Loucy (cell line): ENCODE data around the gene LRSAM1.
"Not testable (repeated sequence)": the region's sequence is repeated elsewhere in the genome, so short reads cannot be mapped to it uniquely, and the experiment has no call there.

Experiments used
- H2AFZ ChIP-seq: fragments of 200-600 bp; sonication (generic); 2 replicates; pipeline ENCODE4 v1.6.0; 2016; ENCODE audit warnings: antibody characterized with exemption, mild to moderate bottlenecking, low read length, moderate library complexity
- H3F3A ChIP-seq: fragments of 200-600 bp; 2 replicates; pipeline ENCODE4 v1.6.0; 2016; ENCODE audit warnings: antibody characterized with exemption, low read depth, mild to moderate bottlenecking
- H3K27me3 ChIP-seq: fragments of 200-600 bp; sonication (generic); 2 replicates; pipeline ENCODE4 v1.6.1; 2014; ENCODE audit warnings: low read length, mild to moderate bottlenecking; ENCODE audit not compliant: insufficient read depth, poor library complexity, severe bottlenecking
- H3K36me3 ChIP-seq: fragments of 200-600 bp; sonication (generic); 2 replicates; pipeline ENCODE4 v1.6.1; 2016; ENCODE audit warnings: low read length; ENCODE audit not compliant: insufficient read depth
- H3K4me1 ChIP-seq: fragments of 200-600 bp; sonication (generic); 2 replicates; pipeline ENCODE4 v1.5.1; 2014; ENCODE audit warnings: low read length, mild to moderate bottlenecking; ENCODE audit not compliant: insufficient read depth, poor library complexity, severe bottlenecking
- H3K4me2 ChIP-seq: fragments of 200-600 bp; sonication (generic); 2 replicates; pipeline ENCODE4 v1.6.0; 2014; ENCODE audit warnings: antibody characterized with exemption, low read length, low read depth, mild to moderate bottlenecking; ENCODE audit not compliant: poor library complexity, severe bottlenecking
- H3K4me3 ChIP-seq: fragments of 200-600 bp; sonication (generic); 2 replicates; pipeline ENCODE4 v1.5.1; 2014; ENCODE audit warnings: low read length, mild to moderate bottlenecking, mixed read lengths; ENCODE audit not compliant: poor library complexity, severe bottlenecking
- H3K79me2 ChIP-seq: fragments of 200-600 bp; sonication (generic); 2 replicates; pipeline ENCODE4 v1.6.1; 2014; ENCODE audit warnings: low read length; ENCODE audit not compliant: insufficient read depth
- H3K9ac ChIP-seq: fragments of 200-600 bp; sonication (generic); 2 replicates; pipeline ENCODE4 v1.6.0; 2014; ENCODE audit warnings: mild to moderate bottlenecking, low read depth, low read length, moderate library complexity; ENCODE audit not compliant: poor library complexity, severe bottlenecking
- H3K9me2 ChIP-seq: fragments of 200-600 bp; sonication (generic); replicated peaks from 2 replicates; pipeline ENCODE4 v1.6.1; 2016; ENCODE audit warnings: low read depth, low read length, mixed read lengths
- H3K9me3 ChIP-seq: fragments of 200-600 bp; sonication (generic); 2 replicates; pipeline ENCODE4 v1.6.1; 2014; ENCODE audit warnings: mild to moderate bottlenecking, antibody characterized with exemption, low read length, low read depth; ENCODE audit not compliant: insufficient read depth
- H4K20me1 ChIP-seq: fragments of 200-600 bp; sonication (generic); 2 replicates; pipeline ENCODE4 v1.6.0; 2014; ENCODE audit warnings: antibody characterized with exemption, low read length, mild to moderate bottlenecking; ENCODE audit not compliant: insufficient read depth, poor library complexity, severe bottlenecking
- CTCF ChIP-seq: fragments of 200-600 bp; sonication (generic); conservative IDR thresholded peaks from 2 replicates; pipeline ENCODE4 v1.5.1; 2014; ENCODE audit warnings: mild to moderate bottlenecking, antibody characterized with exemption, low read length
- EZH2phosphoT487 ChIP-seq: fragments of 200-600 bp; IDR thresholded peaks from 2 replicates; pipeline ENCODE4 v1.6.1; 2018; ENCODE audit warnings: antibody characterized with exemption, mild to moderate bottlenecking, moderate library complexity, borderline replicate concordance

LRSAM1 gene

DNA sequence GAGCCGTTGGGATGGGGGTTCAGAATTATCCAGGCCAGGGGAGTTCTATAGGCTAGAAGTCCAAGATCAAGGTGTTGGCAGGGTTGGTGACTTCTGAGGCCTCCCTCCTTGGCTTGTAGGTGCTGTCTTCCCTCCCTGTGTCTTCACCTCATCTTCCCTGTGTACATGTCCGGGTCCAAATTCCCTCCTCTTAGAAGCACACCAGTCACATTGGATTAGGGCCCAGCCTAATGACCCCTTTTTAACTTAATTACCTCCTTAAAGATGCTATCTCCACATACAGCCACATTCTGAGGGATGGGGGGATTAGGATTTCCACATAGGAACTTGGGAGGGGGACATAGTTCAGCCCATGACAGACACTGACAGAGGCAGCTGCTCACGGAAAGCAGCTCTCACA lies 12.1 kb downstream of the LRSAM1 start:
- H3K36me3 ChIP-seq = no peaks in the 10 kb centered on the region
- no peak for TF ChIP-seq CTCF
- no peak for TF ChIP-seq EZH2phosphoT487
- H3K9me2 ChIP-seq = no peaks in the 10 kb centered on the region
- H3K4me2 ChIP-seq = no peak overlapping the region
- H3K4me3 ChIP-seq = no peak overlapping the region
- H2AFZ ChIP-seq = no peak overlapping the region
- H3K27me3 ChIP-seq = no peaks in the 10 kb centered on the region
- no peaks in the 10 kb centered on the region for H3F3A ChIP-seq
- no peaks in the 10 kb centered on the region for H3K79me2 ChIP-seq
- no peak overlapping the region for H3K9ac ChIP-seq
- no peaks in the 10 kb centered on the region for H3K9me3 ChIP-seq
- H4K20me1 ChIP-seq = no peaks in the 10 kb centered on the region
- H3K4me1 ChIP-seq = no peaks in the 10 kb centered on the region

DNA sequence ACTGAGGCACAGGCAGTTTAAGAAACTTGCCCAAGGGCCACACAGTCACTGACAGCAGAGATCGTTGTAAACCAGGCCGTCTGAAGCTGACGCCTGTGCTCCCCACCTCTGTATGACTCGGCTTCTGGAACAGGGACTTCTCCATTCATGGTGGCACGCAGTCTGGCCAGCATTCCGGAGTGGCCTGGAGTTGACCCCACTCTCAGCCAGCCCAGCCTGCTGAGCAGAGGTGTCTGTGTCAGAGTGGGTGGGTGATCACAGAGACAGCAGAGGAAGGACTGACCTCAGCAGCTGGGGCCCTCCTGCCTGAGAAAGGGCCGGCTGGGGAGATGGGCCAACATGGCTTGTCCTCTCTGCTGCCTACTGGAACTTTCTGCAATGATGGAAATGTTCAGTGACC lies 12.6 kb downstream of the LRSAM1 start:
- Histone ChIP-seq H3K27me3 (no peaks in the 10 kb centered on the region), H4K20me1 (no peaks in the 10 kb centered on the region), H3K4me1 (no peaks in the 10 kb centered on the region), H3K4me2 (no peak overlapping the region), H3K36me3 (no peaks in the 10 kb centered on the region), H3K9me3 (no peaks in the 10 kb centered on the region), H3K9ac (no peak overlapping the region), H3K79me2 (no peaks in the 10 kb centered on the region), H2AFZ (no peak overlapping the region), H3K4me3 (no peak overlapping the region), H3K9me2 (no peaks in the 10 kb centered on the region), H3F3A (no peaks in the 10 kb centered on the region)
- TF ChIP-seq CTCF = no peak
- no peak for TF ChIP-seq EZH2phosphoT487

DNA sequence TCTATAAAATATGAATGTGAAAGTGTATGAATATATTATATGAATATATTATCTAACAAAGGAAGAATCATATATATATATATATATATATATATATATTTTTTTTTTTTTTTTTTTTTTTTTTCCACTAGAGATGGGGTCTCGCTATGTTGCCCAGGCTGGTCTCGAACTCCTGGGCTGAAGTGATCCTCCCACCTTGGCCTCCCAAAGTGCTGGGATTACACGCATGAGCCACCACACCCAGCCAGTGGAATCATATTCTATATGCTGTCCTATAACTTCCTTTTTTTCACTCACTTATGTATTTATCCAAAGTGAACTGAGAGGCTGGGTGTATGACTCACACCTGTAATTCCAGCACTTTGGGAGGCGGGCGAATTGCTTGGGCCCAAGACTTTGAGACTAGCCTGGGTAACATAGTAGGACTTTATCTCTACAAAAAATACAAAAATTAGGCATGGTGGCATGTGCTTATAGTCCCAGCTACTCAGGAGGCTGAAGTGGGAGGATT lies 15.2 kb downstream of the LRSAM1 start:
- H3K4me1 ChIP-seq, H3K9me2 ChIP-seq, H3K27me3 ChIP-seq, H3F3A ChIP-seq, H3K79me2 ChIP-seq, H4K20me1 ChIP-seq, H3K9ac ChIP-seq, H3K4me3 ChIP-seq, H3K36me3 ChIP-seq, H3K9me3 ChIP-seq, H2AFZ ChIP-seq, H3K4me2 ChIP-seq: not testable (repeated sequence)

- Histone ChIP-seq H3K79me2 (no peaks in the 10 kb centered on the region), H4K20me1 (no peaks in the 10 kb centered on the region), H3K9ac (no peak overlapping the region), H2AFZ (no peak overlapping the region), H3K4me1 (no peaks in the 10 kb centered on the region), H3K4me3 (no peak overlapping the region), H3K36me3 (no peaks in the 10 kb centered on the region), H3K9me3 (no peaks in the 10 kb centered on the region), H3K27me3 (no peaks in the 10 kb centered on the region), H3K4me2 (no peak overlapping the region), H3F3A (no peaks in the 10 kb centered on the region), H3K9me2 (no peaks in the 10 kb centered on the region)
- TF ChIP-seq CTCF (no peak), EZH2phosphoT487 (no peak)
Observed at GRCh38 chr9:127467621-127468020, 16.3 kb downstream of the LRSAM1 start.
